Left forelimb (tissue), 1 donor: Measurements from ENCODE around the gene TTBK2.

Experiments used
- DNase-seq: peaks from one replicate; pipeline ENCODE4 v3.0.0-alpha.2; 2018; ENCODE audit warnings: low spot score

TTBK2 gene

GRCh38 chr15:42728560-42728959, 192.0 kb downstream of the TTBK2 start:
- no peak for DNase-seq

DNA sequence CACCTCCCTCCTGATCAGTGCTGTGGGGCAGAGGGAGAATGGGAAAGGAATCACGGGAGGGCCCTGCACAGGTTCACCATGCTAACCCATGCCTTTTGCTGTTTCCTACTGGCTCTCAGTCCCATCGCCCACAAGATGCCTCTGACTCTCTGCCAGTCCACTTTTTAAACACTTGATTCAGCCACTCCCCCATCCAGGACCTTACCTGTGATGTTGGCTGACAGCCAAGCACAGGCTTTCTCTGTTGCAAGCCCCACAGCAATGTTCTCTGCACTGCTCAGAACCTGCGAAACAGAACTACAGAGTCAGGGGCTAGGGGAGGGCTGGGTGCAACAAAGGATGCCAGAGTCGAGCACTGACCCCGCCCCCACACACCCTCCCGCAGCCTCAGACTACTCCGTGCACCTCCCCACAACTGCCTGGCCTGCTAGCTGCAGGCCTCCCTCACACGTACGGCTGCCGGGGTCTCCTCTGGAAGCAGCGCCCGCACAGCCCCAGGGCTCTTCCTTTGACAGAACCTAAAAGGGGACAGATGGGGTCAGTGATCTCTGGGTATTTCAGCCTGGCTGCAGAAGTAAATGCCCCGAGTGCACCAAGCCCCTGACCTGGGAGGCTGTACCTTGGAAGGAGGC, 192.7 kb downstream of the TTBK2 start:
- no peak for DNase-seq

GRCh38 chr15:42726114-42726513, 194.5 kb downstream of the TTBK2 start:
- no peak for DNase-seq

GRCh38 chr15:42725331-42725903, 195.2 kb downstream of the TTBK2 start:
- DNase-seq = no peak

DNA sequence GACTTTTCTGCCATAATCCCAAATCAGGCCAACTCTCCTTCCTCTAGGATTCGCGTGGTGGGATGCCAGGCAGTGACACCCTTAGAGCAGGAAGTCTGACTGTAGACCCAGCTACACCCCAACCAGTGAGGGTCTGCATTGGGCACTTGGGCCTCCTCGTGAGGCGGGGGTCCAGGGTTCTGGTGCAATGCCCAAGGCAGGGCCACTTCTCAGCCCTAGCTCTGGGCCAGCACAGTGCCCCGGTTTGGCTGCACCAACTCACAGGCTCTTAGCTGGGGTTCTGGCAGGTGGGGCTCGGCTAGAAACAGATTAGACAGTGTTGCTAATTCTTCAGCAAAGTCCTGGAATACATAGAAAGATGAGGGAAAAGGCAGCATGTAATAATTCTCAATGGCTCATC, 196.3 kb downstream of the TTBK2 start:
- no peak for DNase-seq

- no peak for DNase-seq
These were observed 197.5 kb downstream of the TTBK2 start for GRCh38 chr15:42723068-42723467.

- DNase-seq = no peak
These were observed 198.7 kb downstream of the TTBK2 start for GRCh38 chr15:42721916-42722315.

- no peak for DNase-seq
These were observed 199.6 kb downstream of the TTBK2 start for GRCh38 chr15:42721016-42721415.

GRCh38 chr15:42720071-42720470, 200.5 kb downstream of the TTBK2 start:
- no peak for DNase-seq

- DNase-seq = no peak
These were observed 201.5 kb downstream of the TTBK2 start for GRCh38 chr15:42719043-42719442.

DNA sequence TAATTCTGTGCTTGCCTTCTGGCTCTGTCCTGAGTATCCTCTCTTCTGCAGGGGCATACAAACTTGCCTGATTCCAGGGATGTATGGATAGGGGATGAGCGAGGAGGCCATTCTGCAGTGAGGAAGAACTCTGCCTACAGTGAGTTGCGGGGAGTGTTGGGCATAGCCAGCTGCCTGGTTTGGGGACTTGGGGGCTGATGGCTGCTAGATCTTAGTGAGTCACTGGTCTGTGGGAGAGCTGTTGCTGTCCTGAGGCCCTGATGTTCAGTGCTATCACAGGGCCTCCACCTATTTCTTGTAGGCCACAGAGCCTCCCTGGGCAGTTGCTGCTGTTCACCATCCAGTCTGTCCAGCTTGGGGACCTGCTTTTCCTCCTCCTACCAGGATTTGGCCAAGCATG, 204.0 kb downstream of the TTBK2 start:
- DNase-seq = no peak

- DNase-seq = no peak
These were observed 204.5 kb downstream of the TTBK2 start for GRCh38 chr15:42716125-42716524.

GRCh38 chr15:42712584-42712983, 208.0 kb downstream of the TTBK2 start:
- DNase-seq = no peak

- DNase-seq = no peak
These were observed 208.8 kb downstream of the TTBK2 start for GRCh38 chr15:42711746-42712145.

- DNase-seq = no peak
These were observed 209.9 kb downstream of the TTBK2 start for GRCh38 chr15:42710662-42711061.

DNA sequence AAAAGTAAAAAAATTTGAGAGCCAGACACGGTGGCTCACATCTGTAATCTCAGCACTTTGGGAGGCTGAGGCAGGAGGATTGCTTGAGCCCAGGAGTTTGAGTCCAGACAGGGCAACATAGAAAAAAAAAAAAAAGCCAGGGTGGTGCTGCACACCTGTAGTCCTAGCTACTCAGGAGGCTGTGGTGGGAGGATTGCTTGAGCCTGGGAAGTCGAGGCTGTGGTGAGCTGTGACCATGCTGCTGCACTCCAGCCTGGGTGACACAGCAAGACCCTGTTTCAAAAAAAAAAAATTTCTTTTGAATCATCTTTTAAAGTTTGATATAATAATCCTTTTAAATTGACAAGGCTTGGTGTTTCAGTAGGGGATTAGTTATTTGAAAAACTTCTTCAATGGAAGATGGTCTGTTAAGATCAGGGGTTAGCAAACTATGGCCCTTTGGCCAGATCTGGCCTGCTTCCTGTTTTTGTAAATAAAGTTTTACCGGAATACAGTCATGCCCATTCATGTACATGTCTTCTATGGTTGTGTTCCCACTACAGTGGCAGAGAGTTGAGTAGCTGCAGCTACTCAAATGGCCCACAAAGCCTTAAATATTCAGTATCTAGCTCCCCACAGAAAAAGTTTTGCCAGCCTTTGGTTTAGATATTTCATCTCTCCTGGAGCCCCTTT, 212.6 kb downstream of the TTBK2 start:
- no peak for DNase-seq

GRCh38 chr15:42707068-42707467, 213.5 kb downstream of the TTBK2 start:
- DNase-seq = no peak

DNA sequence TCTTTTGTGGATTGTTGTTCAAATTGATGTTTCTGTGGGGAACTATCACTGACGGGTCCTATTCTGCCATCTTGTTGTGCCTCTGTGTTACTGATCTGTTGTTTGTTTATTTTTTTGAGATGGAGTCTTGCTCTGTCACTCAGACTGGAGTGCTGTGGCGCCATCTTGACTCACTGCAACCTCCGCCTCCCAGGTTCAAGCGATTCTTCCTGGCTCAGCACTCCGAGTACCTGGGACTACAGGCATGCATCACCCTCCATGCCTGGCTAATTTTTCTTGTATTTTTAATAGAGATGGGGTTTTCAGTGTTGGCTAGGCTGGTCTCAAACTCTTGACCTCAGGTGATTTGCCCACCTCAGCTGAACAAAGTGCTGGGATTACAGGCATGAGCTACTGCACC, 215.2 kb downstream of the TTBK2 start:
- no peak for DNase-seq

- DNase-seq = no peak
These were observed 216.1 kb downstream of the TTBK2 start for GRCh38 chr15:42704492-42704926.

GRCh38 chr15:42696626-42697025, 224.0 kb downstream of the TTBK2 start:
- no peak for DNase-seq

- no peak for DNase-seq
These were observed 225.0 kb downstream of the TTBK2 start for GRCh38 chr15:42695527-42696071.

GRCh38 chr15:42694398-42694797, 226.2 kb downstream of the TTBK2 start:
- no peak for DNase-seq

DNA sequence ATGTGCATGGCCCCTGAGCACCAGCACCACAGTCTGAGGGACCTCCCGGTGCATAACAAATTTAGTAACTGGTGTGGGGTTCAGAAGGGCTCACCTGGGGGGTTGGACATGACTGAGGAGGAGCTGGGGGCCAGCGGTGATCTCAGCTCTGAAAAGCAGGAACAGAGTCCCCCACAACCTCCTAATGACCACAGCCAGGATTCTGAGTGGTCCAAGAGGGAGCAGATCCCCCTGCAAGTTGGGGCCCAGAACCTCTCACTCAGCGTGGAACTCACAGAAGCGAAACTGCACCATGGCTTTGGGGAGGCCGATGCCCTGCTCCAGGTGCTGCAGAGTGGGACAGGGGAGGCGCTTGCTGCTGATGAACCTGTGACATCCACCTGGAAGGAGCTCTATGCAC, 226.6 kb downstream of the TTBK2 start:
- DNase-seq = no peak
